Right lobe of liver (tissue), 6 donors: ENCODE data around the gene BCL7C. TPM values are rescaled to one million over a fixed set of nuclear protein-coding genes. Genes with fewer than 3 reads are reported as not detected.
A peak's percentile ranks its signal among the peaks of the same experiment; 100 is the strongest.

Experiments
- ATAC-seq, 4 donors: fragments of 200-7000 bp; cut with Tn5 transposase; one replicate each; pipeline ENCODE4 v1.9.1; 2020; ENCODE audit warnings: mild to moderate bottlenecking in 4 of 4, moderate library complexity in 4 of 4
- DNase-seq, 3 donors: peaks; one replicate each; pipeline ENCODE4 v3.0.0-alpha.2; 2020
- H3K27ac ChIP-seq, 3 donors: fragments of 200-600 bp; one replicate each; pipeline ENCODE4 v1.8.0; 2022
- H3K27me3 ChIP-seq, 2 donors: fragments of 200-600 bp; one replicate each; pipeline ENCODE4 v1.8.0; 2022
- H3K36me3 ChIP-seq, 4 donors: fragments of 200-600 bp; sonication (generic) in 1 of 4; one replicate each; pipeline versions ENCODE4 v1.5.1 to v1.8.0; 2017 to 2022; ENCODE audit warnings: control low read depth in 1 of 4
- H3K4me1 ChIP-seq, 4 donors: fragments of 200-600 bp; sonication (generic) in 1 of 4; one replicate each; pipeline versions ENCODE4 v1.5.1 to v1.8.0; 2017 to 2022; ENCODE audit warnings: control low read depth in 1 of 4
- H3K4me3 ChIP-seq, 3 donors: fragments of 200-600 bp; one replicate each; pipeline ENCODE4 v1.8.0; 2022
- H3K9me3 ChIP-seq, 4 donors: fragments of 200-600 bp; sonication (generic) in 1 of 4; one replicate each; pipeline versions ENCODE4 v1.5.1 to v1.8.0; 2017 to 2022; ENCODE audit warnings: control low read depth in 1 of 4
- CTCF ChIP-seq, 4 donors: fragments of 200-600 bp in 3 of 4; fragments of 450-650 bp in 1 of 4; IDR thresholded peaks; one replicate each; pipeline versions ENCODE4 v1.5.1 to v1.8.0; 2016 to 2022; ENCODE audit warnings: antibody characterized with exemption in 4 of 4, mild to moderate bottlenecking in 2 of 4
- POLR2A ChIP-seq: fragments of 450-650 bp; IDR thresholded peaks from one replicate; pipeline ENCODE4 v1.6.1; 2017; ENCODE audit warnings: antibody characterized with exemption, mild to moderate bottlenecking
- WGBS: methylation state at CpG from one replicate; pipeline ENCODE4 v1.1.6; 2018; ENCODE audit warnings: low coverage, low lambda C conversion rate; ENCODE audit not compliant: insufficient coverage; ENCODE audit errors: missing lambda C conversion rate; 5-methylcytosine and 5-hydroxymethylcytosine counted together
- intact Hi-C, 2 donors: fragments of 100-400 bp; cut with DNase I; formaldehyde crosslinking; loops; one replicate each; pipeline versions ENCODE4 v1.11.2 to v1.14.1; 2022
- total RNA-seq, 6 experiments: library from RNA; depleted of rRNA in 2 of 6; stranded (reverse); fragments of >200 nt in 2 of 6; fragmentation: NEBNext Ultra II Directional in 3 of 6; extraction: Animal tissue kit (Norgen Biotek cat#: 25700) in 3 of 6; gene quantifications; one replicate each; pipeline versions ENCODE4 v1.1.0 to v1.2.4, GENCODE V29; 2016 to 2023
- donor health status: DM: no; HTN: yes; CAD: no.
- donor health status: DM: no; HTN: no; CAD: no.
- donor health status: DM: no; HTN: no; CAD: no.
- donor health status: DM: no; HTN: yes; CAD: no.
- donor health status: DM: no; HTN: yes; CAD: no.

BCL7C gene
- total RNA-seq, 6 experiments from 2014 or later, result 5.9 to 14.3 (median 7.9) TPM

- Histone ChIP-seq H3K27me3 (no peaks in the 10 kb centered on the region), H3K36me3 (no peaks in the 10 kb centered on the region), H3K4me3 (no peak overlapping the region), H3K27ac (no peak overlapping the region), H3K4me1 (peaks cover 0 to 13% (median 3%) of the 10 kb centered on the region in 4 donors), H3K9me3 (no peaks in the 10 kb centered on the region)
- TF ChIP-seq CTCF (IDR thresholded peaks at IDR 0.05) (no peak), POLR2A (no peak)
- 38% methylated on average over 1 of the region's 2 CpGs for WGBS
- DNase-seq (no peak), ATAC-seq (no peak)
- intact Hi-C loops, result no loop called here
These were observed 5.9 kb upstream of the BCL7C start for GRCh38 chr16:30899794-30900193.

DNA sequence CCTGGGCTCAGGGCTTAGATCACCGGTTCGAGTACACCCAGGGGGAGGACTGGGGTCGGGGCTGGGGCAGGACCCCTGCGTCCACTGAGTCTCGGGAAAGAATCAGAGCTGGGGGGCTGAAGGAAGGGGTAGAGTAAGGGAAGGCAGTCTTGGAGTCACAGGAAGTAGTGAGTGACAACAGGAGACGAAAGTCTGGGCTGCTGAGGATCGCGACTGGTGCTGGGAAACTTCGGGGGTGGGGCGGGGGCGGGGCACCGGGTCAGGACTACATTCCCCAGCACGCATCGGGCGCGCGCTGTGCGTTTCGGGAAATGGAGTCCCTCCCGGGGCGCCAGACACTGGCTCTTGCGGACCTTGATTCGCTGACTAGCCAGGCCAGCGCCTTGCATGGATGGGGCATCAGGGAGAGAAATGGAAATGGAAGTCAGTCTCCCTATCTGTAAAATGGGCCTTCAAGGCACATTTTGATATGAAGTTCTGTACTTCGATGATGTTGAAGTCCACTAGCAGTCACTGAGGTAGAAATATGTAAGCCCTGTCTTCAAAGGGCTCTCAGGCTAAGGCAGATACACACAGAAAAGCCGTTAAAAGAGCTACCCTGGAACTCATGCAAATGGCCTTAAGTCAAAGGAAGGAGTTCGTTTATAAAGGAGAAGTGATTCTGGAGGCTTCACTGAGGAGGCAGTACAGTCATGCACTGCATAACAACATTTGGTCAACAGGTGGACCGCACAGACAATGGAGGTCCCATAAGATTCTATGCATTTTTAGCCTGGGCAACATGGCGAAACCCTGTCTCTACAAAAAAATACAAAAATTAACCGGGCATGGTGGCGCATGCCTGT, 3.2 kb upstream of the BCL7C start:
- Histone ChIP-seq H3K36me3 (no peaks in the 10 kb centered on the region), H3K9me3 (no peaks in the 10 kb centered on the region), H3K4me3 (peak overlapping the region; percentile 38 to 56 (median 39)), H3K4me1 (peaks cover 0 to 22% (median 3%) of the 10 kb centered on the region in 4 donors), H3K27ac (peak overlapping the region; percentile 77 to 89 (median 88)), H3K27me3 (no peaks in the 10 kb centered on the region)
- WGBS, result 8% methylated on average over 20 of the region's 31 CpGs
- TF ChIP-seq CTCF (IDR thresholded peaks at IDR 0.05), result no peak
- ATAC-seq (peak; percentile 74 to 78 (median 74)), DNase-seq (peak; percentile 92 to 94 (median 94))
- intact Hi-C loops, result no loop called here

- Histone ChIP-seq H3K27me3 (no peaks in the 10 kb centered on the region), H3K4me3 (peak within 1 kb of the TSS; percentile 38 to 56 (median 39)), H3K4me1 (peaks cover 0 to 22% (median 3%) of the 10 kb centered on the region in 4 donors), H3K36me3 (no peaks in the 10 kb centered on the region), H3K9me3 (no peaks in the 10 kb centered on the region), H3K27ac (peak within 1 kb of the TSS; percentile 77 to 89 (median 88))
- DNase-seq (peak; percentile 51 to 67 (median 63)), ATAC-seq (peak; percentile 1 to 15 (median 4))
- 15% methylated on average over 12 of the region's 31 CpGs for WGBS
- TF ChIP-seq CTCF (IDR thresholded peaks at IDR 0.05), result no peak
- TF ChIP-seq POLR2A, result no peak
- intact Hi-C loops, result no loop called here
These were observed 2.5 kb upstream of the BCL7C start, which contains the start of gene CTF1 for GRCh38 chr16:30896261-30896888. Gene CTF1 (plus strand): TSS chr16:30896614. CDS start chr16:30896644, 30 bp downstream.

GRCh38 chr16:30895627-30896260, 1.9 kb upstream of the BCL7C start:
- Histone ChIP-seq H3K4me1 (peaks cover 0 to 22% (median 3%) of the 10 kb centered on the region in 4 donors), H3K27ac (peak overlapping the region; percentile 77 to 89 (median 88)), H3K4me3 (peak overlapping the region in 2 of 3 donors; percentile 39 to 56), H3K9me3 (no peaks in the 10 kb centered on the region), H3K36me3 (no peaks in the 10 kb centered on the region), H3K27me3 (no peaks in the 10 kb centered on the region)
- intact Hi-C loops, result no loop called here
- DNase-seq (no peak), ATAC-seq (no peak)
- 88% methylated on average over 24 of the region's 32 CpGs for WGBS
- no peak for TF ChIP-seq POLR2A
- no peak for TF ChIP-seq CTCF (IDR thresholded peaks at IDR 0.05)
